Mucosa of descending colon (tissue), 3 donors: ENCODE results near the gene CARMIL1. TPM values are rescaled to one million over a fixed set of nuclear protein-coding genes. Genes with fewer than 3 reads are reported as not detected.

Experiments used
- ATAC-seq: fragments of 200-7000 bp; cut with Tn5 transposase; one replicate; pipeline ENCODE4 v1.9.1; 2020; ENCODE audit warnings: mild to moderate bottlenecking, moderate library complexity
- DNase-seq, 3 donors: peaks; one replicate each; pipeline ENCODE4 v3.0.0-alpha.2; 2020
- H3K36me3 ChIP-seq: fragments of 200-600 bp; one replicate; pipeline ENCODE4 v1.8.0; 2021; ENCODE audit warnings: low read depth, mild to moderate bottlenecking
- H3K4me1 ChIP-seq: fragments of 200-600 bp; one replicate; pipeline ENCODE4 v1.8.0; 2021; ENCODE audit warnings: low read depth, mild to moderate bottlenecking
- H3K4me3 ChIP-seq: fragments of 200-600 bp; one replicate; pipeline ENCODE4 v1.8.0; 2021; ENCODE audit warnings: mild to moderate bottlenecking
- H3K9me3 ChIP-seq: fragments of 200-600 bp; one replicate; pipeline ENCODE4 v1.8.0; 2021; ENCODE audit warnings: mild to moderate bottlenecking
- CTCF ChIP-seq: fragments of 200-600 bp; IDR thresholded peaks from one replicate; pipeline ENCODE4 v1.8.0; 2022; ENCODE audit warnings: antibody characterized with exemption, mild to moderate bottlenecking
- intact Hi-C, 2 donors: fragments of 100-400 bp; cut with DNase I in 1 of 2; cut with micrococcal nuclease in 1 of 2; formaldehyde crosslinking; loops; one replicate each; pipeline versions ENCODE4 v1.11.0 to v1.11.1; 2022; cut with DNase I, micrococcal nuclease
- total RNA-seq, 3 donors: library from RNA; stranded (reverse); fragmentation: NEBNext Ultra II Directional in 2 of 3; extraction: Animal tissue kit (Norgen Biotek cat#: 25700) in 2 of 3; gene quantifications; one replicate each; pipeline versions ENCODE4 v1.2.1 to v1.2.4, GENCODE V29; 2021 to 2023
- donor health status: DM: no; HTN: no; CAD: no; lungs with moderate emphysema.
- donor health status: DM: no; HTN: no; CAD: no.
- donor health status: DM: no; HTN: yes; CAD: no.

Gene CARMIL1
- total RNA-seq, 3 donors from 2014 or later: 21.8 to 61.0 (median 44.8) TPM

- no peaks in the 10 kb centered on the region for H3K36me3 ChIP-seq
- intact Hi-C loops: loop anchor here in 1 of 2 donors (10.0 kb wide), 1 partner anchor 215 kb away; the partner anchor contains the start of gene CARMIL1
- no peak overlapping the region for H3K4me3 ChIP-seq
- no peak for ATAC-seq
- no peaks in the 10 kb centered on the region for H3K9me3 ChIP-seq
- no peak for DNase-seq
- no peak for TF ChIP-seq CTCF
- H3K4me1 ChIP-seq: no peaks in the 10 kb centered on the region
Observed at GRCh38 chr6:25489399-25489798, 210.2 kb downstream of the CARMIL1 start.

GRCh38 chr6:25490018-25490801 is 211.0 kb downstream of the CARMIL1 start:
- intact Hi-C loops: loop anchor here in 1 of 2 donors (5.0 kb wide), 1 partner anchor 223 kb away; no protein-coding TSS in a partner anchor
- Histone ChIP-seq H3K4me3 (no peak overlapping the region), H3K36me3 (no peaks in the 10 kb centered on the region), H3K4me1 (no peaks in the 10 kb centered on the region), H3K9me3 (no peaks in the 10 kb centered on the region)
- DNase-seq (peak; percentile 62 to 87 (median 72)), ATAC-seq (peak; percentile 99)
- TF ChIP-seq CTCF: peak; percentile 58

- H3K4me1 ChIP-seq: no peaks in the 10 kb centered on the region
- no peak overlapping the region for H3K4me3 ChIP-seq
- no peaks in the 10 kb centered on the region for H3K36me3 ChIP-seq
- H3K9me3 ChIP-seq: no peaks in the 10 kb centered on the region
- DNase-seq (no peak), ATAC-seq (no peak)
- intact Hi-C loops: loop anchor here in 1 of 2 donors (5.0 kb wide), 1 partner anchor 226 kb away; no protein-coding TSS in a partner anchor
- TF ChIP-seq CTCF: no peak
Observed at GRCh38 chr6:25492951-25493350, 213.8 kb downstream of the CARMIL1 start.

GRCh38 chr6:25494469-25494868 is 215.3 kb downstream of the CARMIL1 start:
- no peak for DNase-seq
- intact Hi-C loops: loop anchor here in 1 of 2 donors (5.0 kb wide), 1 partner anchor 227 kb away; no protein-coding TSS in a partner anchor
- ATAC-seq: no peak
- Histone ChIP-seq H3K36me3 (no peaks in the 10 kb centered on the region), H3K4me3 (no peak overlapping the region), H3K4me1 (no peaks in the 10 kb centered on the region), H3K9me3 (no peaks in the 10 kb centered on the region)
- no peak for TF ChIP-seq CTCF

- no peaks in the 10 kb centered on the region for H3K4me1 ChIP-seq
- no peak for TF ChIP-seq CTCF
- no peak overlapping the region for H3K4me3 ChIP-seq
- ATAC-seq (no peak), DNase-seq (no peak)
- intact Hi-C loops: no loop called here
- H3K9me3 ChIP-seq: no peaks in the 10 kb centered on the region
- H3K36me3 ChIP-seq: no peaks in the 10 kb centered on the region
Observed at GRCh38 chr6:25497383-25498040, 218.3 kb downstream of the CARMIL1 start.
